Urinary bladder (tissue), 4 donors: Measurements from ENCODE around the gene OR52E6. TPM values are rescaled to one million over a fixed set of nuclear protein-coding genes. Genes with fewer than 3 reads are reported as not detected.

Experiments used
- DNase-seq: peaks from one replicate; pipeline ENCODE4 v3.0.0-alpha.2; 2015; ENCODE audit errors: extremely low spot score
- H3K27ac ChIP-seq: one replicate; pipeline ENCODE4 v1.5.1; 2013; ENCODE audit warnings: low read depth, mild to moderate bottlenecking, moderate library complexity
- H3K36me3 ChIP-seq: one replicate; pipeline ENCODE4 v1.6.1; 2013; ENCODE audit warnings: mild to moderate bottlenecking, moderate library complexity; ENCODE audit not compliant: insufficient read depth
- H3K4me1 ChIP-seq: one replicate; pipeline ENCODE4 v1.6.1; 2013; ENCODE audit warnings: mild to moderate bottlenecking, moderate library complexity; ENCODE audit not compliant: insufficient read depth
- H3K4me3 ChIP-seq: one replicate; pipeline ENCODE4 v1.5.1; 2013; ENCODE audit warnings: low read depth, low read length
- WGBS: extraction: QIAGEN DNeasy Blood & Tissue Kit; methylation state at CpG from one replicate; pipeline ENCODE4 v1.1.7; 2013; 5-methylcytosine and 5-hydroxymethylcytosine counted together
- polyA plus RNA-seq: library from polyadenylated mRNA; stranded (reverse); fragments of 200-250 nt; gene quantifications from one replicate; pipeline ENCODE4 v1.2.3, GENCODE V29; 2013
- total RNA-seq: library from RNA; depleted of rRNA; stranded (reverse); fragments of >200 nt; gene quantifications from one replicate; pipeline ENCODE4 v1.2.3, GENCODE V29; 2014
- donor health status: healthy with polysubstance abuse.
- donor health status: healthy.

OR52E6 gene
- total RNA-seq (not detected), polyA plus RNA-seq (not detected)

DNA sequence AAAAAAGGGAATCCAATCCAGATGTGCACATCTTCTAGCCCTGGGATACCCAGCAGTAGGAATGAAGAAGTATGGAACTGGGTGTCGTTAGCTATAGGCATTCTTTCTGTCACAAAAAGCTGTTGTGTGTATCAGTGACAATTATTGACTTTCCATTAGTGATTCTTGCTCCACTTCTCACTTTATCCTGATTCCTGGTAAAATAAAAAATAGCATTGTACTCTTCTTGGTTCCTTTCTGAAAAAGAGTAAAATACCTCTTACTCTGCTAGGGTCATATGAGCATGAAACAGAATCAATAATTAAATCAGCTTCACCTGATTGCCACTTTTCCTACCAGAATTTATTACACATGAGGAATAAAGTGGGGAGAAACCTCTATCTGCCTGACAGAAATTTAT, at the start of gene OR52E6:
Gene OR52E6 (minus strand): TSS at position 101 of the 400 bp plus-strand sequence. CDS start 0 bp downstream, at position 101.
- no peaks in the 10 kb centered on the region for H3K4me1 ChIP-seq
- WGBS, result 71% methylated on average over 1 of the region's 1 CpG
- no peak within 1 kb of the TSS for H3K27ac ChIP-seq

GRCh38 chr11:5891216-5891800, 49.6 kb upstream of the OR52E6 start:
- H3K4me1 ChIP-seq, result no peaks in the 10 kb centered on the region
- DNase-seq, result no peak
- no peaks in the 10 kb centered on the region for H3K36me3 ChIP-seq
- no peak overlapping the region for H3K4me3 ChIP-seq
- no peak overlapping the region for H3K27ac ChIP-seq
- 63% methylated on average over 4 of the region's 4 CpGs for WGBS

More for the DNA sequence above, at the start of gene OR52E6:
- H3K4me3 ChIP-seq, result no peak within 1 kb of the TSS
- DNase-seq, result no peak
- no peaks in the 10 kb centered on the region for H3K36me3 ChIP-seq

DNA sequence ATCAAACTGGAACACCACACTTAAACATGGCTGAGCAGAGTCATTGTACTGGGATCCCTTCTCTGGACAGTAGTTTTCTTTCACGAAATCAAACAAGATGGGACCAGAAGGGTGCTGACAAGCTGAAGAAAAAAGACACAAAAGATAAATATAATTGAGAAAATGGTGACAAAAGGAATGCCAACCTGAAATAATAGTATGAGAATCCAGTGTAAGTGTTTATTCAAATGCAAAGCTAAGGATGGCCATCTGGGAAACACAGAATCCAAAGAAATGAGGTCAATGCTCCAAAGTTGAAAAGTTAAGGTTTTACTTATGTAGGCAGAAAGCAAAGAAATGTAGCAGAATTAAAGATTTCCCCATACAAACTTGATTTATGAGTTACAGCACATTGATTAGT, 46.0 kb upstream of the OR52E6 start:
- Histone ChIP-seq H3K27ac (no peak overlapping the region), H3K4me3 (no peak overlapping the region), H3K4me1 (no peaks in the 10 kb centered on the region), H3K36me3 (no peaks in the 10 kb centered on the region)
- 57% methylated on average over 1 of the region's 1 CpG for WGBS
- no peak for DNase-seq

GRCh38 chr11:5887172-5887571, 45.5 kb upstream of the OR52E6 start:
- no peak for DNase-seq
- Histone ChIP-seq H3K4me3 (no peak overlapping the region), H3K4me1 (no peaks in the 10 kb centered on the region), H3K36me3 (no peaks in the 10 kb centered on the region), H3K27ac (no peak overlapping the region)
- WGBS, result 68% methylated on average over 3 of the region's 3 CpGs

DNA sequence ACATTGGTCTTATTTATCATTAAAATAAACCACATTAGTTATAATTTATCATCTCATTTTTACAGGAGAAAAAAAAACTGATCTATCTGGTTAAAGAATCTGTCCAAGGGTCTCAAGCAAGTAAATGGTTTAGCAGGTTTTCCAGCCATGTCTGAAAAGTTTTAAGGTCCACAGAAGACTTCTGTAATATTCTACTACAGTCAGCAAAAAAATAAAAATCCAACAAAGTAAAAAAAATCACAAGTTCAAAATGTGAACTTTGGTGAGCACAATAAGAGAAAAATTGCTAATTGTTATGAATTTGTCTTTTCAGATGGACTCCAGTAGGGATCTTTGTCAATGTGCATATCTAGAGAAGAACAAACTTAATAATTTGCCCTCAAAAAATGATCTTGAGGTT, 40.1 kb upstream of the OR52E6 start:
- Histone ChIP-seq H3K36me3 (no peaks in the 10 kb centered on the region), H3K4me1 (no peaks in the 10 kb centered on the region), H3K27ac (no peak overlapping the region), H3K4me3 (no peak overlapping the region)
- DNase-seq, result no peak

GRCh38 chr11:5880329-5880728, 38.6 kb upstream of the OR52E6 start, which contains the start of gene OR52E4:
Gene OR52E4, plus strand, starts transcription at chr11:5880629. Its CDS starts 3,664 bp downstream, at chr11:5884293.
- no peaks in the 10 kb centered on the region for H3K4me1 ChIP-seq
- no peak within 1 kb of the TSS for H3K27ac ChIP-seq
- WGBS, result 75% methylated on average over 4 of the region's 4 CpGs
- no peaks in the 10 kb centered on the region for H3K36me3 ChIP-seq
- H3K4me3 ChIP-seq, result no peak within 1 kb of the TSS
- no peak for DNase-seq

DNA sequence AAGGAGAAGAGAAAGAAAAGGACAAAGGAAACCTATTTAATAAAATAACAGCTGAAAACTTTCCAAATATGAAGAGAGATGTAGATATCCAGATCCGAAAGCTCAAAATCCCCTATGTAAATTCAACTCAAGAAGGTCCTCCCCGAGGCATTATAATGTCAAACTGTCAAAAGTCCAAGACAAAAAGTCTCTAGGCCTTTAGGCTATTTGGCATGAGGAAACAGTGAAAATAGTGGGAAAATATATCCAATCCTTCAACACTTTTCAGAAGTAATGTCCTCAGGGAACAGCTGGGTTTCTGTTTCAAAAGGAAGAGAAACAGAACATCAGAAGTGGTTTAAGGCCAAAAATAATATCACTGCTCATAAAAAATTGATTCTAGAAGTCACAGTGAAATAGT, 36.9 kb upstream of the OR52E6 start:
- Histone ChIP-seq H3K36me3 (no peaks in the 10 kb centered on the region), H3K4me3 (no peak overlapping the region), H3K4me1 (no peaks in the 10 kb centered on the region), H3K27ac (no peak overlapping the region)
- no peak for DNase-seq
- 39% methylated on average over 2 of the region's 2 CpGs for WGBS

- Histone ChIP-seq H3K27ac (no peak overlapping the region), H3K4me1 (no peaks in the 10 kb centered on the region), H3K4me3 (no peak overlapping the region), H3K36me3 (no peaks in the 10 kb centered on the region)
- no peak for DNase-seq
- WGBS, result 85% methylated on average over 2 of the region's 2 CpGs
These were observed 24.1 kb upstream of the OR52E6 start for GRCh38 chr11:5865826-5866225.

- no peaks in the 10 kb centered on the region for H3K4me1 ChIP-seq
- H3K27ac ChIP-seq, result no peak within 1 kb of the TSS
- no peaks in the 10 kb centered on the region for H3K36me3 ChIP-seq
- no peak within 1 kb of the TSS for H3K4me3 ChIP-seq
- DNase-seq, result no peak
- 89% methylated on average over 3 of the region's 3 CpGs for WGBS
These were observed 15.9 kb upstream of the OR52E6 start, which contains the start of gene OR52E8 for GRCh38 chr11:5857590-5857989. Gene OR52E8, minus strand, starts transcription at chr11:5857690. Its CDS starts 0 bp downstream, at chr11:5857690.

DNA sequence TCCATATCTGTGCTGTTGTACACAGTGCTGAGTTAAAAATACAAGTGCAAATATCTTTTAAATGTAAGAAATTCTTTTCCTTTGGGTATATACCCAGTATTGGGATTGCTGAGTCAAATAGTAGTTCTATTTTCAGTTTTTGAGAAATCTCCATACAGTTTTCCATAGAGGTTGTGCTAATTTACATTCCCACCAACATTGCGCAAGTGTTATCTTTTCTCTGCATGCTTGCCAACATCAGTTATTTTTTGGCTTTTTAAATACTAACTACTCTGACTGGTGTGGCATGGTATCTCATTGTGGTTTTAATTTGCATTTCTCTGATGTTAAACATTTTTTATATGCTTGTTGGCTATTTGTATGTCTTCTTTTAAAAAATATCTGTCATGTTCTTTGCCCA, 9.3 kb upstream of the OR52E6 start:
- DNase-seq, result no peak
- 94% methylated on average over 1 of the region's 1 CpG for WGBS
- Histone ChIP-seq H3K27ac (no peak overlapping the region), H3K4me3 (no peak overlapping the region), H3K4me1 (no peaks in the 10 kb centered on the region), H3K36me3 (no peaks in the 10 kb centered on the region)

DNA sequence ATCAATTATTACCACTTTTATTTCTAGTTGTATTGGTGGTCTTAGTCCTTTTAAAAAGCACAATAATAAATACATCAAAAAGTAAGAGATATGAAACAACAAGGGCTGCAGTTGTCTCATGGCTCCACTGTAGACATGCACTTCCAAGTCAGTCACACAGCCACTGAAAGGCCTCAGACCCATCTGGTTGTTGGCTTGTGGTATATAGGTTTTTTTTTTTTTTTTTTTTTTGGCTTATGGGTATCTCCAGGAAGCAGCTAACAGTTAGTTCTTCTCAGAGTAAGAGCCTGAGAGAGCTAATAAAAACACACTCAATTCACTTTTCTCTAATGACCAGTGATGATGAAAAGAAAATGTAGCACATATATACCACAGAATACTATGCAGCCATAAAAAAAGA, 6.0 kb upstream of the OR52E6 start:
- Histone ChIP-seq H3K4me3 (no peak overlapping the region), H3K4me1 (no peaks in the 10 kb centered on the region), H3K27ac (no peak overlapping the region), H3K36me3 (no peaks in the 10 kb centered on the region)
- no peak for DNase-seq

- DNase-seq, result no peak
- no peaks in the 10 kb centered on the region for H3K36me3 ChIP-seq
- WGBS, result 51% methylated on average over 1 of the region's 1 CpG
- no peak overlapping the region for H3K27ac ChIP-seq
- no peak overlapping the region for H3K4me3 ChIP-seq
- H3K4me1 ChIP-seq, result no peaks in the 10 kb centered on the region
These were observed 5.0 kb upstream of the OR52E6 start for GRCh38 chr11:5846701-5847100.

- 84% methylated on average over 2 of the region's 2 CpGs for WGBS
- H3K4me3 ChIP-seq, result no peak overlapping the region
- H3K27ac ChIP-seq, result no peak overlapping the region
- H3K36me3 ChIP-seq, result no peaks in the 10 kb centered on the region
- DNase-seq, result no peak
- no peaks in the 10 kb centered on the region for H3K4me1 ChIP-seq
These were observed 4.0 kb downstream of the OR52E6 start for GRCh38 chr11:5837695-5838094.

GRCh38 chr11:5833446-5833845, 8.3 kb downstream of the OR52E6 start:
- Histone ChIP-seq H3K4me1 (no peaks in the 10 kb centered on the region), H3K27ac (no peak overlapping the region), H3K36me3 (no peaks in the 10 kb centered on the region), H3K4me3 (no peak overlapping the region)
- DNase-seq, result no peak
- 31% methylated on average over 2 of the region's 2 CpGs for WGBS
